ENCODE data around the gene ABR. TPM values are rescaled to one million over a fixed set of nuclear protein-coding genes. Genes with fewer than 3 reads are reported as not detected.

ABR gene
- polyA plus RNA-seq, 3 donors, result 49.5 to 55.2 (median 52.0) TPM

DNA sequence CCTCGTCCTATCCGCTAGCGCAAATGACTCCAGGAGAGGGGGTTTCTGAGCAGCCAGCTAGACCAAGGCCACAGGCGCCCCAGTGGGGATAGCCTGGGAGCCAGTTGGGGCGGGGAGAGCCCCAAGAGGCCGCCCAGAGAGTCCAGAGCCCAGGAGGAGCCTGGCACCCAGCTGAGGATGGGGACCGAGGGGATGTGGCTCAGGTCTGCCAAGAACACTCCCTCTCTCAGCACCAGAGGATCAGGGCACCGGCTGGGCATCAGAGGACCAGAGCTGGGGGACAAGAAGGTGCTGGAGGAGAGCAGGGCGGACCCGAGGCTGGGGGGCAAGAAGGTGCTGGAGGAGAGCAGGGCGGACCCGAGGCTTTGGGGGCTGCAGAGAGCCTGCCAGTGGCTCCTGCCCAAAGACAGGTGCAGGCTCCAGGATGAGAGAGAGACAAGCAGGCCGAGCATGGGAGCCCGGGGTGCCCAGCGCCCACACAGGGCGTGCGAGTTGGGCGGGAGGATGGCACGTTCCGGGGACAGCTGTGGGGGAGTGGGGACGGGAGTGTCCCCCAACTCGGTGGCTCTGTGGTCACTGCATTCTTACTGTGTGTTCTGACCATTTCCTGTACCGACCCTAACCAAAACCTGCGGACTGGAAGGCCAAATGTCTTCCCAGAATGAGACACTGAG is 143.5 kb downstream of the ABR start:
- no peak for DNase-seq (ENCODE audit: low read depth in 3 of 3, low spot score in 2 of 3)

DNA sequence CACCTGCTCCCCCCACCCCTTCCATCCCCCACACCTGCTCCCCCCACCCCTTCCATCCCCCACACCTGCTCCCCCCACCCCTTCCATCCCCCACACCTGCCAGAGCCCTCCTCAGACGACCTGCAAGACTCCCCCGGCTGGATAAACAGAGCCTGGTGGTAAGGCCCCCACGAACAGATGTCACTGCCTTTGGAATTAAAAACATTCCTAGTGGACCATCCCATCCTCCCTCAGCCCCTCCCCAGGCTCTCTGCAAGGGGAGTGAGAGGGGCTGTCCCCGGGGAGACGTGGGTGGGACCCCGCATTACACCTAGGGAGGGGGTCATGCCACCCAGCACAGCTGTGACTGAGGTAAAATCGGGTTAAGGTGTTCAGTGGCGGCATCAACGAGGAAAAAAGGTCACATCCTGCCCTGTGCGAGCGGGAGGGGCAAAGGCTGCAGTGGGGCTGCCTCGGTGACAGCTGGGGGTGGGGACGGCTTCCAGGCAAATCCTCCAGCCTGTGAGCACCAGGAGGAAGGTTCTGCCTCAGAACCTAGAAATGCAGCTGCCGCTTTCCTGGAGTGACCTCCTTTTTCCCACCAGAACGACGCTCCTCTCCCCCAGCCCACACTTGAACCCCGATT is 144.1 kb downstream of the ABR start:
- no peak for DNase-seq (ENCODE audit: low read depth in 3 of 3, low spot score in 2 of 3)

- DNase-seq (ENCODE audit: low read depth in 3 of 3, low spot score in 2 of 3), result no peak
These were observed 145.1 kb downstream of the ABR start for GRCh38 chr17:1034652-1035210.

- DNase-seq (ENCODE audit: low read depth in 3 of 3, low spot score in 2 of 3), result no peak
These were observed 146.3 kb downstream of the ABR start for GRCh38 chr17:1033503-1033902.

- DNase-seq (ENCODE audit: low read depth in 3 of 3, low spot score in 2 of 3), result no peak
These were observed 147.4 kb downstream of the ABR start for GRCh38 chr17:1032391-1032790.

- DNase-seq (ENCODE audit: low read depth in 3 of 3, low spot score in 2 of 3), result peak in 2 of 3 donors; percentile 59 to 67
These were observed 148.1 kb downstream of the ABR start for GRCh38 chr17:1031711-1032110.

GRCh38 chr17:1030684-1031532 is 148.9 kb downstream of the ABR start:
- no peak for DNase-seq (ENCODE audit: low read depth in 3 of 3, low spot score in 2 of 3)

DNA sequence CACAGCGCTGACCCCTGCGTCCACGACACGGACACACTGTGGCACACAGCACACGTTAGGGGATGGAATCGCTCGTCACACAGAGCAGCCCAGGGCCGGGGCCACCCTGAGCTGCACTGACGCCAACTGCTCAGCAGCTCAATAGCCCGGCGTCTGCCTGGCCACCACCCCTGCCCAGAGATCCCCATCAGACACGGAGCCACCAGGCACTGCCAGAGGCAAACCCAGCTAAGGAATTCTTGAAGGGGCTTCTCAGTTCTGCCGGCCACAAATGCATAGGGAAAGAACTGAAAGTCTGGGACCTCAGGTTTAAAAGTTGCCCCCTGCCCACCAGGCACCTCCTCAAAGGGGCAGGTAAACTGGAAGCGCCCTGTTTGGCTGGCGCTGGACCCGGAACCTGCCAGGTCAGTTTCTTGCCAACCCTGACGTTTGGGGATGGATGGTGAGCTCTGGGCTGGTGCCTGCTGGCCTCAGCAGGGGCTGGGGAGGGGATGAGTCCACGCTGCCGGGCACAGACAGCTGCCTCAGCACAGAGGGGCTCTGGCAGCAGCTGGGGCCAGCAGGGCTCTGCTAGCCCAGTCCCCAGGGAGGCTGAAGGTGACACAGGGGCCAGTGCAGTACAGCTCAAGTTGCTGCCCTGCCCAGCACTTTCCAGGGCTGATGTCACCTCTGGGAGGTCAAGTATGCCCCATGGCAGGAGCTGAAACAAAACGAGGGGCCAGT is 149.7 kb downstream of the ABR start:
- no peak for DNase-seq (ENCODE audit: low read depth in 3 of 3, low spot score in 2 of 3)

GRCh38 chr17:1029196-1029921 is 150.4 kb downstream of the ABR start:
- DNase-seq (ENCODE audit: low read depth in 3 of 3, low spot score in 2 of 3), result no peak

DNA sequence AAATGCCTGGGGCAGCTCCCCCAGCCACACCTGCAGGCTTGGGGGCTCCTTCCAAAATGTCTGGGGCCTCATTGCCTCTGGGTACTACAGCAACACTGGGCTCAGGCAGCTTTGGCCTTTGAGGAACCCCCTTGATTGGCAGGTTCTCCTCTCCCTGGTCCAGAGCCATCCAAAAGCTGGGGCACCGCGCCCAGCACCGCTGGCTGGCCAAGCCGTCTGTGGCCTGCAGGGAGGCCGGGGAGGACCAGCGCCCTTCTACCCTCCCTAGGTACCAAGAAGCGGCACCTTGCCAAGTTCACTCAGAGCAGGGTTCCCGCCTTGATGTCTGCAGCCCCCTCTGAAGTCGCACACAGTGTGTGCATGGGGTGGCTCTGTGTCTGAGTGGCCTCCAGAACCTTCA is 152.7 kb downstream of the ABR start:
- no peak for DNase-seq (ENCODE audit: low read depth in 3 of 3, low spot score in 2 of 3)

DNA sequence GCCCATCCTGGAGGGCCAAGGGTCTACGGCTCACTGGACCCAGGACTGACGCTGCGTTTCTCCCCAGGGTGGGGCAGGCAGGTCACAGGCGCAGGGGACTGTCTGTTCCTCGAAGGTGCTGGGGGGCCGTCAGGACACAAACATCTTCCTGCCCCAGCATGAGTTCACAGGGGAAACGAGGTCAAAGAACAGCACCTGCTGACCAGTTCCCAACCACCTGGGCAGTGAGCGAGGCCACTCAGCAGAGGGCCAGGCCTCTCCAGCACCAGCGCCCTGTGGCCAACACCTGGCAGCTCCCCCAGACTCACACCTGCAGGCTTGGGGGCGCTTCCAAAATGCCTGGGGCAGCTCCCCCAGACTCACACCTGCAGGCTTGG is 153.2 kb downstream of the ABR start:
- DNase-seq (ENCODE audit: low read depth in 3 of 3, low spot score in 2 of 3), result no peak

DNA sequence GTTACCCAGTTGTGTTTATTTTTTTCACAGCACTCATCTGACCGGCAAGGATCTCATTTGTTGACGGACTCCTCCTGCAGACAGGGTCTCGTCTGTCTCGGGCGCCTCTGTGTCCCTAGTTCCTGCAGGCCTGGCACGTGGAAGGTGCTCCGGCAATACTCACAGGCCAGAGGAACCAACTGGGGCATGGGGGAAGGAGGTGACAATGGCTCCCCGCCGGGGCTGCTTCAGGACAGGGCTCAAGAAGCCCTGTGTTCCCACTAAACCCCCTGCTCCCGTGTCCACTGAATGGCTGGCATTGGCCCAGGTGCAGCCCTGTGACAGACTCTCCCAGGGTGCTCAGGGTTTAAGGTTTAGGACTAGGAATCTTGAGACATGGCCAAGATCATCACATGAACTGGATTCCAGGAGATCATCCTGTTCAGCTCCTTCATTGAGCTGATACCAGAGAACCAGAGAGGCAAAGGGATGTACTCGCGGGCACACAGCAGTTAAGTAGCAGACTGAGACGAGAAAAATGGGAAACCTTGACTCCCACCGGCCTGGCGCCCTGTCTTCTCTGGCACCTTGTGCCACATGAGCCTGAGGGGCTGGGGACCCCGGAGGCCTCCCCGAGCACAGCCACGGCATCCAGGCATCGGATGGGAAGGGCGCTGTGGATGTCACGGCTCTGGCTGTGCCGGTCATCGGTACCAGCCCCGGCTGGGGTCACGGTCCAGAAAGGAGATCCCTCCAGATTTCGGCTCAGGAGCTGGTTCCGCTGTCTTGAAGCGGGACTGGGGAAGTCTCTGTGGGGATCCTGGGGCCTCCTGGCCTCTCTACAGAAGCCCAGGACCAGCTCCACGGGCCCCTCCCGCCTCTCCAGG is 153.8 kb downstream of the ABR start:
- DNase-seq (ENCODE audit: low read depth in 3 of 3, low spot score in 2 of 3), result no peak

DNA sequence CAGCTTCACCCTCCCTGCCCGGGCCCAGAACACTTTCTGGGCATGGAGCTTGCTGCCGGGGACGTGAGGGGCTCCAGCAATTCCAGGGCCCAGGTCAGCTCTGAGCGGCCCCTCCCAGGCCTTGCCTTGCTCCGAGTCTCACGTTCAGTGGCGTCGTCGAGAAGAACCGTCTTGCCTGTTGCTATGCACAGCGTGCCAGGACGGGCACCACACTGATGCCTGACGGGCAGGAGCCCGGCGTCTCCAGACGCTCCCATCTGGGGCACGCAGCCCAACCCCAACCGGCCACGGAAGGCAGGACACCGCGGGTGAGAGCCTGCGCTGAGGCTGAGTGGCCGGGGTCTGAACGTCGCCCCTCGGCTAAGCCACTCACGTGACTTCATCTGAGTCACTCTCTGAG is 155.7 kb downstream of the ABR start:
- no peak for DNase-seq (ENCODE audit: low read depth in 3 of 3, low spot score in 2 of 3)

- DNase-seq (ENCODE audit: low read depth in 3 of 3, low spot score in 2 of 3), result no peak
These were observed 157.3 kb downstream of the ABR start for GRCh38 chr17:1022278-1023024.

- DNase-seq (ENCODE audit: low read depth in 3 of 3, low spot score in 2 of 3), result no peak
These were observed 158.6 kb downstream of the ABR start for GRCh38 chr17:1021147-1021546.

DNA sequence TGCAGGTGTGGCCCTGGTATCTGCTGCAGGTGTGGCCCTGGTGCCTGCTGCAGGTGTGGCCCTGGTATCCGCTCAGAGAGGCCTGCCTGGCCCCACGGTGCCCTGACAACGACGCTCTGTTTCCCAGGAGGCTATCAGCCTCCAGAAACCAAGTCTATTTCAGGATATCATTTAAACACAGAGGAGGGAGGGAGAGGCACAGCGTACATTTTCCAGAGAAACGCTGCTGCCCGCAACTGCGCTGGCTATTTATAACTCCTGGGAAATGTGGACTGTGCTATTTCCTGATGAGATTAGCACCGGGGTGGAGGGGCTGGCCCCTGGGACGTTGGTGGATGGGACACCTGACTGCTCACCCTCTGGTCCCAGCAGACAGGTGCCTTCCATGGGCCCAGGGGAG is 160.3 kb downstream of the ABR start:
- DNase-seq (ENCODE audit: low read depth in 3 of 3, low spot score in 2 of 3), result no peak

DNA sequence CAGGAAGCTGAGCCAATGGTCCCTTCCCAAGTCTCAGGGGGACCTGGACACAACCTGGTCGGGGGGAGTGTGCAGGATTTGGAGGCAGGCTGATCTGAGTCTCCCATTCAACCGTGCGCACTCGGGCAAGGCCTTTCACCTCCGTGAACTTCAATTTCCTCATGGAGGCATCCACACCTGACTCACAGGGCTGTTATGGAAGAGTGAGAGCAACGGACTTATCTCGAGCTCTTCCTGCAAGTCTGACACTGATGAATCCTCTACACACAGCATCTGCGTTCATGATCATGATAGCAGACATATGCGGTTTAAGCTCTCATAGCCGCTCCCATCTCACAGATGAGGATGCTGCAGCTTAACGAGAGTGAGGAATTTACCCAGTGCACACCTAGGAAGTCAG is 161.2 kb downstream of the ABR start:
- DNase-seq (ENCODE audit: low read depth in 3 of 3, low spot score in 2 of 3), result no peak

DNA sequence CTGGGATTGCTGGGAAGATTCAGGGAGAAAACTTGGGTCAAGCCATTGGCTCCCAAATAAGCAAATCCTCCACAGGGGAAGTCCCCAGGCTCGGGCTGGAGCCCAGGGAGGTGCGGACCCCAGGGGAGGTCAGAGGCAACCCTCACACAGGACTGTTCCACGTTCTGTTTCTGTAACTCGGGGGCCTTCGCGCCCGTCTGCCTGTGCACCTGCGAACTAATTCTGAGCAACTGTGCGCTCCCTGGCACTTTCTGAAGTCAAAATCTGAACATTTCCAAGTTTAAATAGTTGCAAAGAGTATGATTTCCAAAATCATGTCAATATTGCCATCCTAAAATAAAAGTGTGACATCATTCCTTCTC is 166.1 kb downstream of the ABR start:
- DNase-seq (ENCODE audit: low read depth in 3 of 3, low spot score in 2 of 3), result no peak

All from right renal cortex interstitium (tissue), 3 donors.